Measurements from ENCODE around the gene AGBL5. TPM values are rescaled to one million over a fixed set of nuclear protein-coding genes. Genes with fewer than 3 reads are reported as not detected.
A peak's percentile ranks its signal among the peaks of the same experiment; 100 is the strongest.
"Not testable (repeated sequence)": the region's sequence is repeated elsewhere in the genome, so short reads cannot be mapped to it uniquely, and the experiment has no call there.

Gene AGBL5
- total RNA-seq, 2 experiments from 2014 or later: 37.4 to 42.0 TPM

DNA sequence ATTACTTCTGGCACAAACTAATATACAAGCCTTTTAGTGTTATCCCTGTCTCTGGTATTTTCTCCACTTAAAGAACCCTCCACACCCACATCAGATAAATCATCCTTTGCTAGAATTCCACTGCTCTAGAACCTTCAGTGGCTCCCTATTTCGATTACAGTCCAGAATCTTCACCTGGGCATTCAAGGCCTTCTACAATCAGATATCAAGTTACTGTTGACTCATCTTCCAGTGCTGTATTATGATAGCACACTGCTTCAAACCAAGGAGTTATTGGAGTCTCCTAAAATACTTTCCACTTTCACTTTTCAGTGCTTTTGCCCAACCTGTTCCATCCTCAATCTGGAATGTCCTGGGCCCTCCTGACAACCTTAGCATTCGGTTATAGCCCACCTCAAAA is 64.1 kb downstream of the AGBL5 start:
- ChIA-PET POLR2A (interaction anchor here (0.6 to 0.9 kb wide), 3 partner anchors 21 to 275 kb away, joined by 3 to 5 read pairs (median 3); no protein-coding TSS in a partner anchor), CTCF (ENCODE audit: unreplicated experiment) (no interaction called here)
- DNase-seq (ENCODE audit: low spot score): no peak
- no peaks in the 10 kb centered on the region for H3K4me1 ChIP-seq (ENCODE audit: insufficient read depth, low read length, poor library complexity, severe bottlenecking)
- H2AFZ ChIP-seq (ENCODE audit: low read length): no peak overlapping the region
- no TSS peak for BruUV-seq (replicated peaks)
- no peak overlapping the region for H3K27ac ChIP-seq (ENCODE audit: low read depth, low read length, poor library complexity, severe bottlenecking)
- no peaks in the 10 kb centered on the region for H4K20me1 ChIP-seq (ENCODE audit: insufficient read depth, low read length)
- H3K9me3 ChIP-seq (ENCODE audit: low read length): no peaks in the 10 kb centered on the region
- no peaks in the 10 kb centered on the region for H3K9me2 ChIP-seq (ENCODE audit: insufficient read depth, low read length)
- no peak overlapping the region for H3K4me3 ChIP-seq (ENCODE audit: low read depth, low read length, poor library complexity, severe bottlenecking)
- H3K36me3 ChIP-seq (ENCODE audit: insufficient read depth, low read length): no peaks in the 10 kb centered on the region
- intact Hi-C loops (cut with micrococcal nuclease; ENCODE audit: unreplicated experiment): no loop called here
- TF ChIP-seq EZH2phosphoT487 (IDR thresholded peaks at IDR 0.05; ENCODE audit: borderline replicate concordance, low read depth, low read length): no peak
- TF ChIP-seq, protein P1, sequence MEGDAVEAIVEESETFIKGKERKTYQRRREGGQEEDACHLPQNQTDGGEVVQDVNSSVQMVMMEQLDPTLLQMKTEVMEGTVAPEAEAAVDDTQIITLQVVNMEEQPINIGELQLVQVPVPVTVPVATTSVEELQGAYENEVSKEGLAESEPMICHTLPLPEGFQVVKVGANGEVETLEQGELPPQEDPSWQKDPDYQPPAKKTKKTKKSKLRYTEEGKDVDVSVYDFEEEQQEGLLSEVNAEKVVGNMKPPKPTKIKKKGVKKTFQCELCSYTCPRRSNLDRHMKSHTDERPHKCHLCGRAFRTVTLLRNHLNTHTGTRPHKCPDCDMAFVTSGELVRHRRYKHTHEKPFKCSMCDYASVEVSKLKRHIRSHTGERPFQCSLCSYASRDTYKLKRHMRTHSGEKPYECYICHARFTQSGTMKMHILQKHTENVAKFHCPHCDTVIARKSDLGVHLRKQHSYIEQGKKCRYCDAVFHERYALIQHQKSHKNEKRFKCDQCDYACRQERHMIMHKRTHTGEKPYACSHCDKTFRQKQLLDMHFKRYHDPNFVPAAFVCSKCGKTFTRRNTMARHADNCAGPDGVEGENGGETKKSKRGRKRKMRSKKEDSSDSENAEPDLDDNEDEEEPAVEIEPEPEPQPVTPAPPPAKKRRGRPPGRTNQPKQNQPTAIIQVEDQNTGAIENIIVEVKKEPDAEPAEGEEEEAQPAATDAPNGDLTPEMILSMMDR (conservative IDR thresholded peaks at IDR 0.05; ENCODE audit: low read length): no peak
- H3K79me2 ChIP-seq (ENCODE audit: insufficient read depth, low read depth, low read length): no peaks in the 10 kb centered on the region
- no peak overlapping the region for H3K4me2 ChIP-seq (ENCODE audit: low read length)

DNA sequence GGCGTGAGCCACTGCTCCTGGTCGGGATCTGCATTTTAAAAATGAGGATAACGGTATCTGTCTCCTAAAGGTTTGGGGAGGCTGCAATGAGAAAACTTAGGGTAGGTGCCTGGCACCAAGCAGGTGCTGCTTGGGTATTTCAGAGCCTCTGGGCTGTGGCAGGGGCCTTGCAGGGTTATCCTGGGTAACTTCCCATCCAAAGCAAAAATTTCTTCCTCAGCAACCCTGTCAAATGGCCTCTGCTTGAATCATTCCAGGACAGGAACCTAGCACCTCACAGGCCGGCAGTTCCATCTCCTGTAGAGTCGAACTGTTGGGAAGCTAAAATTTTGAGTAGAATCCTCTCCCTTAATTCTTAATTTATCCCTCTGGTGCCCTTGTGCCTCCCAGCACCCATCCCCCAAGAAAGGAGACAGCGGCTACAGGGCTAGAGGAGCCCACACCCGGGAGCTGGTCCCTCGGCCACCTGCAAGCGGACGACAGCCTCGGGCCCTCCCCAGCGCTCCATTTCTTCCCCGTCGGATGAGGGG is 66.6 kb downstream of the AGBL5 start:
- TF ChIP-seq, protein P1 (conservative IDR thresholded peaks at IDR 0.05; ENCODE audit: low read length): no peak
- 0 out of 2 replicates have a peak, but pooled peaks have one; percentile 73 for TF ChIP-seq EZH2phosphoT487 (IDR thresholded peaks at IDR 0.05; ENCODE audit: borderline replicate concordance, low read depth, low read length)
- intact Hi-C loops (cut with micrococcal nuclease; ENCODE audit: unreplicated experiment): no loop called here
- H3K9me2 ChIP-seq (ENCODE audit: insufficient read depth, low read length): no peaks in the 10 kb centered on the region
- no peaks in the 10 kb centered on the region for H3K36me3 ChIP-seq (ENCODE audit: insufficient read depth, low read length)
- no peak overlapping the region for H2AFZ ChIP-seq (ENCODE audit: low read length)
- no peaks in the 10 kb centered on the region for H3K4me1 ChIP-seq (ENCODE audit: insufficient read depth, low read length, poor library complexity, severe bottlenecking)
- no TSS peak for BruUV-seq (replicated peaks)
- H3K4me2 ChIP-seq (ENCODE audit: low read length): peak overlapping the region; percentile 15; the same call in 1 of the 2 replicates
- CTCF ChIA-PET (ENCODE audit: unreplicated experiment): no interaction called here
- H3K9me3 ChIP-seq (ENCODE audit: low read length): no peaks in the 10 kb centered on the region
- no peak overlapping the region for H3K4me3 ChIP-seq (ENCODE audit: low read depth, low read length, poor library complexity, severe bottlenecking)
- no peak overlapping the region for H3K27ac ChIP-seq (ENCODE audit: low read depth, low read length, poor library complexity, severe bottlenecking)
- no peak for DNase-seq (ENCODE audit: low spot score)
- H3K79me2 ChIP-seq (ENCODE audit: insufficient read depth, low read depth, low read length): no peaks in the 10 kb centered on the region
- POLR2A ChIA-PET: no interaction called here
- no peaks in the 10 kb centered on the region for H4K20me1 ChIP-seq (ENCODE audit: insufficient read depth, low read length)

DNA sequence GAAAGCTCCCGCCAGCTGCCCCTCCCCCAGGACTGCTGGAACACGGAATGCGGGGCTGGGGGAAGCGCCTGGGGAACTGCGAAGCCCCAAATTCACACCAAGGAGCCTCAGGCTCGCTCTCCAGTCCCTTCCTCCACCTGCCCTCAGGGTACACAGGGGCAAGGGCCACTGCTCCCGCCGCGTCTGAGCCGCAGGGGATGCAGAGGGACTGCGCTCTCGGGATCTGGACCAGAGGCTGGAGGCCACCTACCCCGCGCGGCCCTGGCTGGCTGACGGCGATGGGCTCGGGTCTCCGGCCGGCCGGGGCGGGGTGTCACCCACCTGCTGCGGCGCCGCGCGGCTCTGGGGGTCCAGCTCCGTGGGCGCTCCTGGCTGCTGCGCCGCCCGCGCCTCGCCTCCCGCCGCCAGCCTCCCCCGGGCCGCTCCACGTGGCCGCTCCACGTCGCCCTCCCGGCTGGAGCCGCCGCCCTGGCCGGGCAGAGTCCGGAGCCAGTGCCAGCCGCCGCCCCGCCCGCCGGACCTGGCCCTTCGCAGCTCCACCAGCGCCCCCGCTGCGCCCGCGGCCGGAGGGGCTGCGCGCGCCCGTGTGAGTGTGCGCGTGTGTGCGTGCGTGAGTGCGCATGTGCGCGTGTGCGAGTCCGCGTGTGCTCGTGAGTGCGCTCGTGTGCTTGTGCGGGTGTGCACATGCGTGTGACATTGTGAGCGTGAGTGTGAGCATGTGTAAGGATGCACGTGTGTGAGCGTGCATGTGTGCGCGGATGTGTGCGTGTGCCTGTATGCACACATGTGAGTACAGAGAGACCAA is 67.3 kb downstream of the AGBL5 start, which contains the start of gene CGREF1:
Gene CGREF1, minus strand, starts transcription at position 604 of the 805 bp plus-strand sequence. CDS start 14,762 bp downstream, outside the sequence.
- no peak within 1 kb of the TSS for H3K27ac ChIP-seq (ENCODE audit: low read depth, low read length, poor library complexity, severe bottlenecking)
- no peaks in the 10 kb centered on the region for H4K20me1 ChIP-seq (ENCODE audit: insufficient read depth, low read length)
- H3K36me3 ChIP-seq (ENCODE audit: insufficient read depth, low read length): no peaks in the 10 kb centered on the region
- DNase-seq (ENCODE audit: low spot score): no peak
- no peak within 1 kb of the TSS for H2AFZ ChIP-seq (ENCODE audit: low read length)
- H3K9me3 ChIP-seq (ENCODE audit: low read length): no peaks in the 10 kb centered on the region
- POLR2A ChIA-PET: no interaction called here
- H3K9me2 ChIP-seq (ENCODE audit: insufficient read depth, low read length): no peaks in the 10 kb centered on the region
- CTCF ChIA-PET (ENCODE audit: unreplicated experiment): no interaction called here
- H3K4me2 ChIP-seq (ENCODE audit: low read length): peak within 1 kb of the TSS; percentile 15; the same call in 1 of the 2 replicates
- no TSS peak for BruUV-seq (replicated peaks)
- no peaks in the 10 kb centered on the region for H3K4me1 ChIP-seq (ENCODE audit: insufficient read depth, low read length, poor library complexity, severe bottlenecking)
- intact Hi-C loops (cut with micrococcal nuclease; ENCODE audit: unreplicated experiment): no loop called here
- TF ChIP-seq EZH2phosphoT487 (IDR thresholded peaks at IDR 0.05; ENCODE audit: borderline replicate concordance, low read depth, low read length): no peak
- TF ChIP-seq, protein P1 (conservative IDR thresholded peaks at IDR 0.05; ENCODE audit: low read length): no peak
- no peaks in the 10 kb centered on the region for H3K79me2 ChIP-seq (ENCODE audit: insufficient read depth, low read depth, low read length)
- H3K4me3 ChIP-seq (ENCODE audit: low read depth, low read length, poor library complexity, severe bottlenecking): no peak within 1 kb of the TSS

DNA sequence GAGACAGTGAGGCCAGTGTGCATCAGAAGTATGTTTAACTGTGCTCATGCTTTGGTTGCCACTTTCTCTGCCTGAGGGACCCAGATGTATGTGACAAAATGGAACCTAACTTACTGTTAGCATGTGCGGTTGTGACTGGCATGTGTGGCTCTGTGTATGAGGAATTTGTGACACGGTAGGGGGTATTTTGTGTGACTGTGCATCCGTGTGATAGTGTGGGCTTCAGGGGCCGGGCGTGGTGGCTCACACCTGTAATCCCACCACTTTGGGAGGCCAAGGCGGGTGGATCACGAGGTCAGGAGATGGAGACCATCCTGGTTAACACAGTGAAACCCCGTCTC is 67.8 kb downstream of the AGBL5 start:
- H2AFZ ChIP-seq (ENCODE audit: low read length); H3K4me2 ChIP-seq (ENCODE audit: low read length); H4K20me1 ChIP-seq (ENCODE audit: insufficient read depth, low read length); H3K4me1 ChIP-seq (ENCODE audit: insufficient read depth, low read length, poor library complexity, severe bottlenecking); H3K9me3 ChIP-seq (ENCODE audit: low read length); intact Hi-C loops (cut with micrococcal nuclease; ENCODE audit: unreplicated experiment); POLR2A ChIA-PET; DNase-seq (ENCODE audit: low spot score); BruUV-seq (replicated peaks); H3K36me3 ChIP-seq (ENCODE audit: insufficient read depth, low read length); H3K27ac ChIP-seq (ENCODE audit: low read depth, low read length, poor library complexity, severe bottlenecking); CTCF ChIA-PET (ENCODE audit: unreplicated experiment); H3K9me2 ChIP-seq (ENCODE audit: insufficient read depth, low read length); H3K79me2 ChIP-seq (ENCODE audit: insufficient read depth, low read depth, low read length); H3K4me3 ChIP-seq (ENCODE audit: low read depth, low read length, poor library complexity, severe bottlenecking): not testable (repeated sequence)

Data from OCI-LY7 (cell line).